Right lobe of liver (tissue), 6 donors: ENCODE data around the gene IL23R. TPM values are rescaled to one million over a fixed set of nuclear protein-coding genes. Genes with fewer than 3 reads are reported as not detected.

Experiments used
- ATAC-seq, 4 donors: fragments of 200-7000 bp; cut with Tn5 transposase; one replicate each; pipeline ENCODE4 v1.9.1; 2020; ENCODE audit warnings: mild to moderate bottlenecking in 4 of 4, moderate library complexity in 4 of 4
- DNase-seq, 3 donors: peaks; one replicate each; pipeline ENCODE4 v3.0.0-alpha.2; 2020
- H3K27ac ChIP-seq, 3 donors: fragments of 200-600 bp; one replicate each; pipeline ENCODE4 v1.8.0; 2022
- H3K27me3 ChIP-seq, 2 donors: fragments of 200-600 bp; one replicate each; pipeline ENCODE4 v1.8.0; 2022
- H3K36me3 ChIP-seq, 4 donors: fragments of 200-600 bp; sonication (generic) in 1 of 4; one replicate each; pipeline versions ENCODE4 v1.5.1 to v1.8.0; 2017 to 2022; ENCODE audit warnings: control low read depth in 1 of 4
- H3K4me1 ChIP-seq, 4 donors: fragments of 200-600 bp; sonication (generic) in 1 of 4; one replicate each; pipeline versions ENCODE4 v1.5.1 to v1.8.0; 2017 to 2022; ENCODE audit warnings: control low read depth in 1 of 4
- H3K4me3 ChIP-seq, 3 donors: fragments of 200-600 bp; one replicate each; pipeline ENCODE4 v1.8.0; 2022
- H3K9me3 ChIP-seq, 4 donors: fragments of 200-600 bp; sonication (generic) in 1 of 4; one replicate each; pipeline versions ENCODE4 v1.5.1 to v1.8.0; 2017 to 2022; ENCODE audit warnings: control low read depth in 1 of 4
- CTCF ChIP-seq, 4 donors: fragments of 200-600 bp in 3 of 4; fragments of 450-650 bp in 1 of 4; IDR thresholded peaks; one replicate each; pipeline versions ENCODE4 v1.5.1 to v1.8.0; 2016 to 2022; ENCODE audit warnings: antibody characterized with exemption in 4 of 4, mild to moderate bottlenecking in 2 of 4
- POLR2A ChIP-seq: fragments of 450-650 bp; IDR thresholded peaks from one replicate; pipeline ENCODE4 v1.6.1; 2017; ENCODE audit warnings: antibody characterized with exemption, mild to moderate bottlenecking
- WGBS: methylation state at CpG from one replicate; pipeline ENCODE4 v1.1.6; 2018; ENCODE audit warnings: low coverage, low lambda C conversion rate; ENCODE audit not compliant: insufficient coverage; ENCODE audit errors: missing lambda C conversion rate; 5-methylcytosine and 5-hydroxymethylcytosine counted together
- intact Hi-C, 2 donors: fragments of 100-400 bp; cut with DNase I; formaldehyde crosslinking; loops; one replicate each; pipeline versions ENCODE4 v1.11.2 to v1.14.1; 2022
- total RNA-seq, 6 experiments: library from RNA; depleted of rRNA in 2 of 6; stranded (reverse); fragments of >200 nt in 2 of 6; fragmentation: NEBNext Ultra II Directional in 3 of 6; extraction: Animal tissue kit (Norgen Biotek cat#: 25700) in 3 of 6; gene quantifications; one replicate each; pipeline versions ENCODE4 v1.1.0 to v1.2.4, GENCODE V29; 2016 to 2023
- donor health status: DM: no; HTN: yes; CAD: no.
- donor health status: DM: no; HTN: no; CAD: no.
- donor health status: DM: no; HTN: no; CAD: no.
- donor health status: DM: no; HTN: yes; CAD: no.
- donor health status: DM: no; HTN: yes; CAD: no.

Gene IL23R
- total RNA-seq, 6 experiments from 2014 or later: 0.12 TPM; not detected in 5

- no peak overlapping the region for H3K27ac ChIP-seq
- no peaks in the 10 kb centered on the region for H3K4me1 ChIP-seq
- no peaks in the 10 kb centered on the region for H3K27me3 ChIP-seq
- H3K4me3 ChIP-seq: no peak overlapping the region
- ATAC-seq (no peak), DNase-seq (no peak)
- no peaks in the 10 kb centered on the region for H3K36me3 ChIP-seq
- intact Hi-C loops: no loop called here
- TF ChIP-seq POLR2A: no peak
- TF ChIP-seq CTCF (IDR thresholded peaks at IDR 0.05): no peak
- H3K9me3 ChIP-seq: no peaks in the 10 kb centered on the region
Measured at GRCh38 chr1:67242016-67242415, 75.8 kb downstream of the IL23R start.

GRCh38 chr1:67250051-67250653 lies 83.9 kb downstream of the IL23R start:
- ATAC-seq: no peak

GRCh38 chr1:67256291-67257172 lies 90.3 kb downstream of the IL23R start:
- WGBS: 11% methylated on average over 1 of the region's 2 CpGs
- intact Hi-C loops: no loop called here
- H3K27me3 ChIP-seq: no peaks in the 10 kb centered on the region
- no peak for DNase-seq
- H3K27ac ChIP-seq: no peak overlapping the region
- no peak for TF ChIP-seq POLR2A
- TF ChIP-seq CTCF (IDR thresholded peaks at IDR 0.05): no peak
- no peak overlapping the region for H3K4me3 ChIP-seq
- no peaks in the 10 kb centered on the region for H3K4me1 ChIP-seq
- no peak for ATAC-seq
- H3K9me3 ChIP-seq: no peaks in the 10 kb centered on the region
- H3K36me3 ChIP-seq: no peaks in the 10 kb centered on the region

More at GRCh38 chr1:67250051-67250653, 83.9 kb downstream of the IL23R start:
- Histone ChIP-seq H3K4me3 (no peak overlapping the region), H3K27ac (no peak overlapping the region), H3K4me1 (no peaks in the 10 kb centered on the region), H3K9me3 (no peaks in the 10 kb centered on the region), H3K36me3 (no peaks in the 10 kb centered on the region), H3K27me3 (no peaks in the 10 kb centered on the region)
- intact Hi-C loops: no loop called here
- TF ChIP-seq POLR2A (no peak), CTCF (IDR thresholded peaks at IDR 0.05) (no peak)
- no peak for DNase-seq
- WGBS: 56% methylated on average over 2 of the region's 2 CpGs

- no peak for DNase-seq
- ATAC-seq: no peak
- Histone ChIP-seq H3K36me3 (no peaks in the 10 kb centered on the region), H3K27ac (no peak overlapping the region), H3K4me1 (no peaks in the 10 kb centered on the region), H3K27me3 (no peaks in the 10 kb centered on the region), H3K9me3 (no peaks in the 10 kb centered on the region), H3K4me3 (no peak overlapping the region)
- no peak for TF ChIP-seq POLR2A
- TF ChIP-seq CTCF (IDR thresholded peaks at IDR 0.05): no peak
- intact Hi-C loops: no loop called here
- WGBS: 47% methylated on average over 5 of the region's 5 CpGs
Measured at GRCh38 chr1:67257173-67257535, 90.9 kb downstream of the IL23R start.
